ENCODE results near the gene UMPS. TPM values are rescaled to one million over a fixed set of nuclear protein-coding genes. Genes with fewer than 3 reads are reported as not detected.

UMPS gene
- total and polyA plus RNA-seq, 9 donors: 15.2 to 39.5 (median 23.9) TPM

- DNase-seq: no peak
- H3K4me3 ChIP-seq: no peak overlapping the region
- H3K36me3 ChIP-seq: no peaks in the 10 kb centered on the region
- 85 to 87% (median 86%) methylated on average over 2 of the region's 2 CpGs for WGBS, 3 donors
- no peaks in the 10 kb centered on the region for H3K9me3 ChIP-seq
- H3K4me1 ChIP-seq (ENCODE audit: insufficient read depth): peaks cover 2% of the 10 kb centered on the region
- no peaks in the 10 kb centered on the region for H3K27me3 ChIP-seq
- H3K27ac ChIP-seq: no peak overlapping the region
- intact Hi-C loops (cut with DNase I): no loop called here
- TF ChIP-seq POLR2A (IDR thresholded peaks at IDR 0.05) (no peak), EP300 (IDR thresholded peaks at IDR 0.05) (no peak), CTCF (IDR thresholded peaks at IDR 0.05) (no peak)
Measured at GRCh38 chr3:124771083-124771445, 40.8 kb downstream of the UMPS start.

GRCh38 chr3:124772081-124772831 is 42.0 kb downstream of the UMPS start:
- DNase-seq: no peak
- Histone ChIP-seq H3K27me3 (no peaks in the 10 kb centered on the region), H3K9me3 (no peaks in the 10 kb centered on the region), H3K36me3 (no peaks in the 10 kb centered on the region), H3K4me1 (ENCODE audit: insufficient read depth) (peaks cover 2% of the 10 kb centered on the region), H3K27ac (no peak overlapping the region), H3K4me3 (no peak overlapping the region)
- intact Hi-C loops (cut with DNase I): no loop called here
- 11 to 12% (median 11%) methylated on average over 17 of the region's 17 CpGs for WGBS, 3 donors
- no peak for TF ChIP-seq POLR2A (IDR thresholded peaks at IDR 0.05)

- Histone ChIP-seq H3K4me1 (ENCODE audit: insufficient read depth) (peaks cover 2% of the 10 kb centered on the region), H3K4me3 (no peak overlapping the region)
- WGBS, 3 donors: 97 to 99% (median 97%) methylated on average over 17 of the region's 17 CpGs
Measured at GRCh38 chr3:124773351-124774326, 43.4 kb downstream of the UMPS start.

GRCh38 chr3:124774327-124774718 is 44.1 kb downstream of the UMPS start:
- no peaks in the 10 kb centered on the region for H3K9me3 ChIP-seq
- TF ChIP-seq EP300 (IDR thresholded peaks at IDR 0.05) (no peak), CTCF (IDR thresholded peaks at IDR 0.05) (no peak), POLR2A (IDR thresholded peaks at IDR 0.05) (no peak)
- H3K4me1 ChIP-seq (ENCODE audit: insufficient read depth): peaks cover 2% of the 10 kb centered on the region
- intact Hi-C loops (cut with DNase I): no loop called here
- H3K27me3 ChIP-seq: no peaks in the 10 kb centered on the region
- no peak overlapping the region for H3K27ac ChIP-seq
- peak in 1 of 5 donors; percentile 26 for DNase-seq
- no peaks in the 10 kb centered on the region for H3K36me3 ChIP-seq
- H3K4me3 ChIP-seq: no peak overlapping the region
- WGBS, 3 donors: 12 to 26% (median 25%) methylated on average over 6 of the region's 6 CpGs

More at GRCh38 chr3:124773351-124774326, 43.4 kb downstream of the UMPS start:
- no peak overlapping the region for H3K27ac ChIP-seq
- no peaks in the 10 kb centered on the region for H3K9me3 ChIP-seq
- no peaks in the 10 kb centered on the region for H3K36me3 ChIP-seq
- TF ChIP-seq EP300 (IDR thresholded peaks at IDR 0.05) (no peak), POLR2A (IDR thresholded peaks at IDR 0.05) (no peak), CTCF (IDR thresholded peaks at IDR 0.05) (no peak)
- DNase-seq: peak in 1 of 5 donors; percentile 16
- intact Hi-C loops (cut with DNase I): no loop called here
- no peaks in the 10 kb centered on the region for H3K27me3 ChIP-seq

Data from ovary (tissue), 9 donors.